ENCODE results near the gene CLEC4A.
A peak's percentile ranks its signal among the peaks of the same experiment; 100 is the strongest.
"Not testable (repeated sequence)": the region's sequence is repeated elsewhere in the genome, so short reads cannot be mapped to it uniquely, and the experiment has no call there.

The CLEC4A gene

GRCh38 chr12:8145754-8146441, 22.5 kb downstream of the CLEC4A start:
- Histone ChIP-seq H3K9ac (ENCODE audit: insufficient read length) (no peak overlapping the region), H3K27ac (no peak overlapping the region), H3K9me3 (ENCODE audit: low read depth, low read length) (no peaks in the 10 kb centered on the region), H3K36me3 (ENCODE audit: insufficient read depth, low read length) (no peaks in the 10 kb centered on the region), H3K4me3 (no peak overlapping the region)
- no peak for TF ChIP-seq POLR2AphosphoS5 (IDR thresholded peaks at IDR 0.05; ENCODE audit: borderline replicate concordance, low read depth, low read length)
- TF ChIP-seq EZH2 (IDR thresholded peaks at IDR 0.05) = no peak
- no peak for TF ChIP-seq FOXP2 (optimal IDR thresholded peaks at IDR 0.05; ENCODE audit: control extremely low read depth, extremely low read length, insufficient read depth)
- no peak for DNase-seq (ENCODE audit: low read depth, low spot score)

DNA sequence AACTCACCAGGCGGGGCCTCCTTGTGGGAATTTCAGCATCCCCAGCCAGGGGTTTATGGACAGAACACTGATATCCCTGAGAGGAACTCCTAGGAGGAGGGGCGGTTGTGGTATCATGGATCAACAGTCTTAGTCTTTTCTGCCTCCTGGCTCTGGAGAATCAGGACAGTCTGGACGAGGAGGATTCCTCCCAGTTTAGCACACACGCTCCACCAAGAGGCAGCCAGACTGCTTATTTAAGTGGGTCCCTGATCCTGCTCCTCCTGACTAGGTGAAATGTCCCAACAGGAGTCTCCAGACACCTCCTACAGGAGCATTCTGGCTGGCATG, 23.0 kb downstream of the CLEC4A start:
- Histone ChIP-seq H3K9ac (ENCODE audit: insufficient read length) (no peak overlapping the region), H3K36me3 (ENCODE audit: insufficient read depth, low read length) (no peaks in the 10 kb centered on the region), H3K4me3 (no peak overlapping the region), H3K27ac (no peak overlapping the region), H3K9me3 (ENCODE audit: low read depth, low read length) (no peaks in the 10 kb centered on the region)
- no peak for TF ChIP-seq FOXP2 (optimal IDR thresholded peaks at IDR 0.05; ENCODE audit: control extremely low read depth, extremely low read length, insufficient read depth)
- TF ChIP-seq POLR2AphosphoS5 (IDR thresholded peaks at IDR 0.05; ENCODE audit: borderline replicate concordance, low read depth, low read length) = no peak
- no peak for TF ChIP-seq EZH2 (IDR thresholded peaks at IDR 0.05)
- no peak for DNase-seq (ENCODE audit: low read depth, low spot score)

GRCh38 chr12:8154526-8154925, 31.1 kb downstream of the CLEC4A start:
- no peaks in the 10 kb centered on the region for H3K36me3 ChIP-seq (ENCODE audit: insufficient read depth, low read length)
- H3K4me3 ChIP-seq = no peak overlapping the region
- no peak overlapping the region for H3K27ac ChIP-seq
- no peak overlapping the region for H3K9ac ChIP-seq (ENCODE audit: insufficient read length)
- DNase-seq (ENCODE audit: low read depth, low spot score) = no peak
- TF ChIP-seq POLR2AphosphoS5 (IDR thresholded peaks at IDR 0.05; ENCODE audit: borderline replicate concordance, low read depth, low read length) (no peak), FOXP2 (optimal IDR thresholded peaks at IDR 0.05; ENCODE audit: control extremely low read depth, extremely low read length, insufficient read depth) (no peak), EZH2 (IDR thresholded peaks at IDR 0.05) (no peak)
- no peaks in the 10 kb centered on the region for H3K9me3 ChIP-seq (ENCODE audit: low read depth, low read length)

DNA sequence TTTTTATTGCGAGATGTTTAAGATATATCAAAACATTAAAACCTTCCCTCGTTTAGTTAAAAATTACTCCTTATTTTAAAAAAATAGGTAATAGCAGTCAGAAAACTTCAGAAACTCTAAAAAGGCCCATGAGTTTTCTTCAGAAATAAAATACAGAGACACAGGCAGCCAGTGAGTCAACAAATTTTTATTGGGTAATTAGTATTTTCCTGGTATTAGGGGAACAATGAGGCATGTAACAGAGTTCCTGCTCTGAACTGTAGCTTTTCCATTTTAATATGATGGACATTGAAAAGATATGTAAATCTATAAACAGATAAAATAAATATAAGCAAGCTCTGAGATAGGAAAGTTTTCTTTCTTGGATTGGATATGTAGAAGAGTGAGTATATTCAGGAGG, 33.0 kb downstream of the CLEC4A start:
- Histone ChIP-seq H3K9me3 (ENCODE audit: low read depth, low read length) (no peaks in the 10 kb centered on the region), H3K36me3 (ENCODE audit: insufficient read depth, low read length) (no peaks in the 10 kb centered on the region), H3K27ac (peak overlapping the region; percentile 94), H3K9ac (ENCODE audit: insufficient read length) (peak overlapping the region; percentile 11), H3K4me3 (peak overlapping the region; percentile 39)
- DNase-seq (ENCODE audit: low read depth, low spot score) = no peak
- TF ChIP-seq POLR2AphosphoS5 (IDR thresholded peaks at IDR 0.05; ENCODE audit: borderline replicate concordance, low read depth, low read length) (no peak), EZH2 (IDR thresholded peaks at IDR 0.05) (no peak), FOXP2 (optimal IDR thresholded peaks at IDR 0.05; ENCODE audit: control extremely low read depth, extremely low read length, insufficient read depth) (no peak)

DNA sequence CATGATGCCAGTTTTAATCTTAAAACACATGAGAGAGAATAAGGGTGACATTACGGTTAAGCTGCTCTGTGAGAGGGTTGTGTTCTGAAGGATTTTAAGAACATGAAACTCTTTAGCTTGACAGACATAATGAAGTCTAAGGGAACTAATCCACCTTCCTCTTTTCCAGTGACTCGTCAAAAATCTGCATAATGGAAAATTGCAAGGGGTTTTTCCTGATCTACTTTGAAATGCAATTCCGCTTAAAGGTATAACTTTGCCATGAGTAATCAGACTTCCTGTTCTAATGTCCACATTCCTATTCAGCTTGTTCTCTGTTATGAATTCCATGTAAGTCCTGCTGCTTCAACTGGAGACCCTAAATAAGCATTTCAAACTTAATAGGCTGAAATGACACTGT, 33.4 kb downstream of the CLEC4A start, which contains the start of gene ZNF705A:
TSS of gene ZNF705A (plus strand) at position 171 of the 400 bp plus-strand sequence. CDS start 15,611 bp downstream, outside the sequence.
- H3K9me3 ChIP-seq (ENCODE audit: low read depth, low read length) = no peaks in the 10 kb centered on the region
- peak within 1 kb of the TSS; percentile 94 for H3K27ac ChIP-seq

DNA sequence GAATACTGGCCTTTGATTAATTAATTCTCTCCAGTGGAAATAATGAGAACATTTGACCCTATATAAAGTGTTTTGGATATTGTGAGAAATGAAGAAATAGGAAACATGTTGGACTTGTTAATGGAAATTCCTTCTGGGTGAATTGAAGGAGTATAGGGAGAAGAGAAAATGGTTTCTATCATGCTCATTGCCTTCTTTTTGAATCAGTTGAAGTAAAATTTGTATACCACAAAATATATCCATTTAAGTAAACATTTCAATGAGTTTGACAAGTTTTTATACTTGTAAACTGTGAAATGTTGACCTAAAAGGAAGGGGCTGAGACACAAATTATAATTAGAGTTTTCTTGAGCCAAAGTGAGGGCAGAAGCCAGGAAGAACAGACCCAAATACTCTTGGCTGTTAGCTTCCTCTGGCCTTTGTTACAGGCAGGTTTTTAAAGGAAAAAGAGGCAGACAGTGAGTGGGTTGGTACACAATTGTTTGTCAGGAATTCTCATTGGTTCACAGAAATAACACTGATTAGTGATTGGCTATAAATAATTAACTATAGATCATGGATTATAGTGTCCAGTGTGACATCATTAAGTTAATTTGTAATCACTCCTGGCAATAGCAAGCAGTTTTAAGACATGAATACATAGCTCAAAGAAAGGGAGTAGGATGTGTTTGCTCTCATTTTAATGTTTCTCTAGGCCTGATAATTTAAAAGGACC, 34.2 kb downstream of the CLEC4A start:
- peak overlapping the region; percentile 39 for H3K9ac ChIP-seq (ENCODE audit: insufficient read length)
- H3K27ac ChIP-seq = peak overlapping the region; percentile 94
- H3K36me3 ChIP-seq (ENCODE audit: insufficient read depth, low read length) = no peaks in the 10 kb centered on the region
- DNase-seq (ENCODE audit: low read depth, low spot score) = no peak
- no peaks in the 10 kb centered on the region for H3K9me3 ChIP-seq (ENCODE audit: low read depth, low read length)
- H3K4me3 ChIP-seq = peak overlapping the region; percentile 39
- no peak for TF ChIP-seq POLR2AphosphoS5 (IDR thresholded peaks at IDR 0.05; ENCODE audit: borderline replicate concordance, low read depth, low read length)
- no peak for TF ChIP-seq EZH2 (IDR thresholded peaks at IDR 0.05)
- no peak for TF ChIP-seq FOXP2 (optimal IDR thresholded peaks at IDR 0.05; ENCODE audit: control extremely low read depth, extremely low read length, insufficient read depth)

More for the DNA sequence above, 33.4 kb downstream of the CLEC4A start, which contains the start of gene ZNF705A:
- peak within 1 kb of the TSS; percentile 39 for H3K9ac ChIP-seq (ENCODE audit: insufficient read length)
- DNase-seq (ENCODE audit: low read depth, low spot score) = peak; percentile 85
- no peak; the same call in 1 of the 2 replicates for TF ChIP-seq POLR2AphosphoS5 (IDR thresholded peaks at IDR 0.05; ENCODE audit: borderline replicate concordance, low read depth, low read length)
- no peak for TF ChIP-seq FOXP2 (optimal IDR thresholded peaks at IDR 0.05; ENCODE audit: control extremely low read depth, extremely low read length, insufficient read depth)
- TF ChIP-seq EZH2 (IDR thresholded peaks at IDR 0.05) = no peak
- H3K36me3 ChIP-seq (ENCODE audit: insufficient read depth, low read length) = no peaks in the 10 kb centered on the region
- H3K4me3 ChIP-seq = peak within 1 kb of the TSS; percentile 39

GRCh38 chr12:8172911-8173310, 49.5 kb downstream of the CLEC4A start:
- H3K9me3 ChIP-seq (ENCODE audit: low read depth, low read length); H3K36me3 ChIP-seq (ENCODE audit: insufficient read depth, low read length); H3K4me3 ChIP-seq; H3K27ac ChIP-seq; H3K9ac ChIP-seq (ENCODE audit: insufficient read length); DNase-seq (ENCODE audit: low read depth, low spot score): not testable (repeated sequence)

- not testable (repeated sequence) for H3K9me3 ChIP-seq (ENCODE audit: low read depth, low read length); H3K9ac ChIP-seq (ENCODE audit: insufficient read length); DNase-seq (ENCODE audit: low read depth, low spot score); H3K27ac ChIP-seq; H3K36me3 ChIP-seq (ENCODE audit: insufficient read depth, low read length)
- peak; percentile 22; the same call in 1 of the 2 replicates for TF ChIP-seq POLR2AphosphoS5 (IDR thresholded peaks at IDR 0.05; ENCODE audit: borderline replicate concordance, low read depth, low read length)
- H3K4me3 ChIP-seq = peak overlapping the region; percentile 74
Measured at GRCh38 chr12:8179989-8180585, 56.7 kb downstream of the CLEC4A start.

DNA sequence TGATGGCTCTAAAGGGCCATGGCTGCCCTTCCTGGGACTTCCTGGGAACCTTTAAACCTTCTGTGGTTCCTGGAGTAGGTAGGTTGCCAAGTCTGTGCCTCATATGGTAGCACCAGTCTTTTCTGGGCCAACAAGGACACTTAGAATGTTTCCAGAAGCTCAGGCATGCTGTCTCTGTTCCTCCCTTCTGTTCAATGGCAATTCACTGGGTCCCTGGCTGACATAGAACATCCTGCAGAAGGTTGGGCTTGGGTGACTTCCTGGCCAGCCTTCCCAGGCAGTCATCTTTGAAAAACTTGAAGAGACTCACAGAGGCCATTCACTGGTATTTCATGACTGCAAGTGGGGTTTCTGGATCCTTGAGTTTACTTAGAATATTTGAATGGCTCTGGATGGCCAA, 57.9 kb downstream of the CLEC4A start:
- not testable (repeated sequence) for H3K9me3 ChIP-seq (ENCODE audit: low read depth, low read length); H3K36me3 ChIP-seq (ENCODE audit: insufficient read depth, low read length); H3K27ac ChIP-seq; H3K4me3 ChIP-seq; H3K9ac ChIP-seq (ENCODE audit: insufficient read length); DNase-seq (ENCODE audit: low read depth, low spot score)

- not testable (repeated sequence) for H3K9me3 ChIP-seq (ENCODE audit: low read depth, low read length); H3K27ac ChIP-seq; H3K36me3 ChIP-seq (ENCODE audit: insufficient read depth, low read length); H3K4me3 ChIP-seq; H3K9ac ChIP-seq (ENCODE audit: insufficient read length); DNase-seq (ENCODE audit: low read depth, low spot score)
Measured at GRCh38 chr12:8182923-8183322, 59.5 kb downstream of the CLEC4A start.

DNA sequence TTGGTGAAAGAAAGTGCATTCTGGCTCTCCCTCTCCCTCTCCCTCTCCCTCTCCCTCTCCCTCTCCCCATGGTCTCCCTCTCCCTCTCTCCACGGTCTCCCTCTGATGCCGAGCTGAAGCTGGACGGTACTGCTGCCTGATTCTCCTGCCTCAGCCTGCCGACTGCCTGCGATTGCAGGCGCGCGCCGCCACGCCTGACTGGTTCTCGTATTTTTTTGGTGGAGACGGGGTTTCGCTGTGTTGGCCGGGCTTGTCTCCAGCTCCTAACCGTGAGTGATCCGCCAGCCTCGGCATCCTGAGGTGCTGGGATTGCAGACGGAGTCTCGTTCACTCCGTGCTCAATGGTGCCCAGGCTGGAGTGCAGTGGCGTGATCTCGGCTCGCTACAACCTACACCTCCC, 59.9 kb downstream of the CLEC4A start:
- H3K36me3 ChIP-seq (ENCODE audit: insufficient read depth, low read length); H3K4me3 ChIP-seq; H3K27ac ChIP-seq; H3K9ac ChIP-seq (ENCODE audit: insufficient read length); DNase-seq (ENCODE audit: low read depth, low spot score); H3K9me3 ChIP-seq (ENCODE audit: low read depth, low read length): not testable (repeated sequence)

GRCh38 chr12:8184206-8184605, 60.8 kb downstream of the CLEC4A start:
- H3K9ac ChIP-seq (ENCODE audit: insufficient read length); H3K27ac ChIP-seq; DNase-seq (ENCODE audit: low read depth, low spot score); H3K4me3 ChIP-seq; H3K9me3 ChIP-seq (ENCODE audit: low read depth, low read length); H3K36me3 ChIP-seq (ENCODE audit: insufficient read depth, low read length): not testable (repeated sequence)
